PC-9 (cell line): ENCODE measurements around the gene ANKRD33B.
"Not testable (repeated sequence)": the region's sequence is repeated elsewhere in the genome, so short reads cannot be mapped to it uniquely, and the experiment has no call there.

Experiments used
- EZH2 ChIP-seq: fragments of 200-600 bp; sonication (generic); IDR thresholded peaks from 2 replicates; pipeline ENCODE4 v1.8.0; 2017; ENCODE audit warnings: antibody characterized with exemption, low read depth
- TF ChIP-seq, protein P1 (sequence below): fragments of 200-600 bp; sonication (generic); conservative IDR thresholded peaks from 2 replicates; pipeline ENCODE4 v1.6.1; 2017; ENCODE audit warnings: mixed run types, antibody characterized with exemption, mild to moderate bottlenecking, moderate library complexity

DNA sequence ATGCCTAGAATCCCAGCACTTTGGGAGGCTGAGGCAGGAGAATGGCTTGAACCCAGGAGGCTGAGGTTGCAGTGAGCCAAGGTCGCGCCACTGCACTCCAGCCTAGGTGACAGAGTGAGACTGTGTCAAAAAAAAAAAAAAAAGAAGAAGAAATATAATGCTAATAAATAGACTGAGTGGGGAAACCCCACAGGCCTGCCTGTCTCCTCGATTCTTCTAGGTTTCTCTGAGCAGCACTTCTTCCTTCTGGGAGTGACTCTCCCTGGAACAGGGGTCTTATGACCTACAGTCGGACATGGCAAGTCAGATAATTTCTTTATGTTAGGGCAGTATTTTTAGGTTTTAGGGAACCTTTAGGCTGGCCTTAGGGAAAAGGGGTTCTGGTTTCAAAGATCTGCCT, 66.9 kb downstream of the ANKRD33B start:
- not testable (repeated sequence) for TF ChIP-seq EZH2
- TF ChIP-seq, protein P1, sequence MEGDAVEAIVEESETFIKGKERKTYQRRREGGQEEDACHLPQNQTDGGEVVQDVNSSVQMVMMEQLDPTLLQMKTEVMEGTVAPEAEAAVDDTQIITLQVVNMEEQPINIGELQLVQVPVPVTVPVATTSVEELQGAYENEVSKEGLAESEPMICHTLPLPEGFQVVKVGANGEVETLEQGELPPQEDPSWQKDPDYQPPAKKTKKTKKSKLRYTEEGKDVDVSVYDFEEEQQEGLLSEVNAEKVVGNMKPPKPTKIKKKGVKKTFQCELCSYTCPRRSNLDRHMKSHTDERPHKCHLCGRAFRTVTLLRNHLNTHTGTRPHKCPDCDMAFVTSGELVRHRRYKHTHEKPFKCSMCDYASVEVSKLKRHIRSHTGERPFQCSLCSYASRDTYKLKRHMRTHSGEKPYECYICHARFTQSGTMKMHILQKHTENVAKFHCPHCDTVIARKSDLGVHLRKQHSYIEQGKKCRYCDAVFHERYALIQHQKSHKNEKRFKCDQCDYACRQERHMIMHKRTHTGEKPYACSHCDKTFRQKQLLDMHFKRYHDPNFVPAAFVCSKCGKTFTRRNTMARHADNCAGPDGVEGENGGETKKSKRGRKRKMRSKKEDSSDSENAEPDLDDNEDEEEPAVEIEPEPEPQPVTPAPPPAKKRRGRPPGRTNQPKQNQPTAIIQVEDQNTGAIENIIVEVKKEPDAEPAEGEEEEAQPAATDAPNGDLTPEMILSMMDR = not testable (repeated sequence)
